SH-SY5Y (cell line): Measurements from ENCODE around the gene KIAA0232.

ENCODE experiments used
- GATA2 ChIP-seq: IDR thresholded peaks from 2 replicates; pipeline ENCODE4 v1.6.1; 2011; ENCODE audit warnings: mild to moderate bottlenecking, low read depth, low read length
- GATA3 ChIP-seq: IDR thresholded peaks from 2 replicates; pipeline ENCODE4 v1.6.1; 2011; ENCODE audit warnings: low read depth, mild to moderate bottlenecking, low read length, moderate library complexity

GRCh38 chr4:6758728-6759127 is 23.8 kb upstream of the KIAA0232 start:
- TF ChIP-seq GATA2 (no peak), GATA3 (no peak)
